ENCODE results near the gene PEAR1. TPM values are rescaled to one million over a fixed set of nuclear protein-coding genes. Genes with fewer than 3 reads are reported as not detected.

PEAR1 gene
- total and polyA plus RNA-seq, 2 of the 4 experiments (the other 2 are of a cell fraction) = 2.0 to 44.4 TPM

- DNase-seq = no peak
- Histone ChIP-seq H2BK120ac (ENCODE audit: low read depth, low read length) (no peak overlapping the region), H3K4me3 (ENCODE audit: insufficient read depth, low read depth, low read length) (no peak overlapping the region), H3K14ac (replicated peaks; ENCODE audit: low read depth, low read length) (no peak overlapping the region), H2AK5ac (ENCODE audit: low read depth, low read length) (no peak overlapping the region), H3K4me2 (ENCODE audit: low read depth, low read length) (no peak overlapping the region), H2AK9ac (replicated peaks; ENCODE audit: low read depth, low read length, poor library complexity) (no peak overlapping the region), H3K18ac (ENCODE audit: low read depth, low read length) (no peak overlapping the region), H4K91ac (ENCODE audit: insufficient read depth, low read depth, low read length) (no peak overlapping the region), H3K4ac (ENCODE audit: low read depth, low read length) (no peak overlapping the region), H3K9ac (ENCODE audit: low read depth, low read length) (no peak overlapping the region), H3K27ac (ENCODE audit: insufficient read depth, low read length) (no peak overlapping the region), H3K79me1 (ENCODE audit: low read depth in 1 of 2, low read length in 2 of 2) (no peaks in the 10 kb centered on the region), H4K20me1 (ENCODE audit: insufficient read depth, low read length) (peaks cover 8% of the 10 kb centered on the region; the same call in 1 of the 2 replicates), H4K8ac (ENCODE audit: low read depth in 2 of 2, low read length in 2 of 2) (no peak overlapping the region), H3K27me3 (ENCODE audit: control insufficient read depth, insufficient read depth, low read length) (peaks cover 56% of the 10 kb centered on the region), H2BK5ac (ENCODE audit: low read depth, low read length, poor library complexity, severe bottlenecking) (no peak overlapping the region), H2BK20ac (ENCODE audit: low read depth, low read length) (no peak overlapping the region), H3K23ac (ENCODE audit: low read depth, low read length) (no peak overlapping the region), H2AFZ (replicated peaks; ENCODE audit: low read length, poor library complexity) (no peak overlapping the region), H4K5ac (ENCODE audit: low read depth, low read length) (no peak overlapping the region), H3K56ac (ENCODE audit: extremely low read depth, insufficient read depth, low read length) (no peak overlapping the region), H2BK15ac (ENCODE audit: low read depth, low read length) (no peak overlapping the region), H3K4me1 (ENCODE audit: control insufficient read depth, insufficient read depth, low read length) (peaks cover 6% of the 10 kb centered on the region), H3K9me3 (ENCODE audit: control insufficient read depth, insufficient read depth, low read length) (no peaks in the 10 kb centered on the region), H3K36me3 (ENCODE audit: control insufficient read depth, insufficient read depth, low read length) (no peaks in the 10 kb centered on the region), H3K9me1 (ENCODE audit: insufficient read depth, low read length) (peaks cover 3% of the 10 kb centered on the region; the same call in 1 of the 2 replicates)
- no TSS peak for BruUV-seq (replicated peaks)
- ATAC-seq (ENCODE audit: low read depth) = no peak
- in situ Hi-C loops (cut with MboI; ENCODE audit: low sequenced_read_pairs) (no loop called here), intact Hi-C loops (cut with micrococcal nuclease) (no loop called here), dilution Hi-C loops (cut with HindIII; ENCODE audit: low sequenced_read_pairs, unreplicated experiment) (no loop called here)
- WGBS, 2 experiments (ENCODE audit: extremely low coverage in 2 of 2, insufficient read length in 1 of 2) = 50% methylated on average over 2 of the region's 12 CpGs; no CpG with 5 or more reads in 1 of the 2 experiments
- POLR2A ChIA-PET (ENCODE audit: unreplicated experiment) = no interaction called here
- CTCF ChIA-PET = no interaction called here
- TF ChIP-seq USF2 (IDR thresholded peaks at IDR 0.05; ENCODE audit: low read depth, low read length) (no peak), FOS (IDR thresholded peaks at IDR 0.05; ENCODE audit: low read depth, low read length) (no peak), RFX5 (IDR thresholded peaks at IDR 0.05; ENCODE audit: low read depth, low read length) (no peak), RCOR1 (IDR thresholded peaks at IDR 0.05; ENCODE audit: insufficient replicate concordance, low read length) (no peak), BHLHE40 (IDR thresholded peaks at IDR 0.05; ENCODE audit: low read depth, low read length) (no peak), MAFK (IDR thresholded peaks at IDR 0.05; ENCODE audit: low read depth, low read length) (no peak), CTCF (conservative IDR thresholded peaks at IDR 0.05; ENCODE audit: low read depth, low read length) (no peak), NFE2L2 (IDR thresholded peaks at IDR 0.05; ENCODE audit: low read depth, low read length) (no peak), MXI1 (IDR thresholded peaks at IDR 0.05; ENCODE audit: borderline replicate concordance, low read depth, low read length) (no peak), SMC3 (IDR thresholded peaks at IDR 0.05; ENCODE audit: low read depth, low read length) (no peak), POLR2A (IDR thresholded peaks at IDR 0.05; ENCODE audit: low read depth, low read length) (no peak), CHD1 (IDR thresholded peaks at IDR 0.05; ENCODE audit: low read depth, low read length) (no peak), RAD21 (IDR thresholded peaks at IDR 0.05; ENCODE audit: low read length) (no peak)
- TF ChIP-seq, protein P1, sequence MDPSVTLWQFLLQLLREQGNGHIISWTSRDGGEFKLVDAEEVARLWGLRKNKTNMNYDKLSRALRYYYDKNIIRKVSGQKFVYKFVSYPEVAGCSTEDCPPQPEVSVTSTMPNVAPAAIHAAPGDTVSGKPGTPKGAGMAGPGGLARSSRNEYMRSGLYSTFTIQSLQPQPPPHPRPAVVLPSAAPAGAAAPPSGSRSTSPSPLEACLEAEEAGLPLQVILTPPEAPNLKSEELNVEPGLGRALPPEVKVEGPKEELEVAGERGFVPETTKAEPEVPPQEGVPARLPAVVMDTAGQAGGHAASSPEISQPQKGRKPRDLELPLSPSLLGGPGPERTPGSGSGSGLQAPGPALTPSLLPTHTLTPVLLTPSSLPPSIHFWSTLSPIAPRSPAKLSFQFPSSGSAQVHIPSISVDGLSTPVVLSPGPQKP (IDR thresholded peaks at IDR 0.05; ENCODE audit: borderline replicate concordance, low read depth, low read length) = no peak
Observed at GRCh38 chr1:156866249-156866909, 27.1 kb upstream of the PEAR1 start.

Measured in IMR-90 (cell line).